B cell (primary cell): ENCODE results near the gene NFIC. TPM values are rescaled to one million over a fixed set of nuclear protein-coding genes. Genes with fewer than 3 reads are reported as not detected.

Experiments
- ATAC-seq: fragments of 200-7000 bp; cut with Tn5 transposase; one replicate; pipeline ENCODE4 v1.10.0; 2021; ENCODE audit warnings: low read depth, mild to moderate bottlenecking, moderate number of reproducible peaks, moderate library complexity
- CTCF ChIA-PET: fragments of 350-600 bp; sonication (Branson Sonifier 250); formaldehyde crosslinking; loops from one replicate; lab custom pipeline; 2021; ENCODE audit warnings: antibody characterized with exemption, inconsistent platforms; lab: Charles Lee
- POLR2A ChIA-PET: fragments of 350-600 bp; sonication (Branson Sonifier 250); formaldehyde crosslinking; loops from one replicate; lab custom pipeline; 2021; ENCODE audit warnings: antibody characterized with exemption; lab: Charles Lee
- DNase-seq: peaks from one replicate; pipeline ENCODE4 v3.0.0; 2013
- H2AFZ ChIP-seq: 2 replicates; pipeline ENCODE4 v1.6.1; 2012; ENCODE audit warnings: mild to moderate bottlenecking, low read depth, low read length; ENCODE audit not compliant: insufficient read depth, poor library complexity, severe bottlenecking
- H3K27ac ChIP-seq, 2 donors: 1 replicate in 1 of 2; 2 replicates in 1 of 2; pipeline ENCODE4 v1.5.1; 2012 to 2013; ENCODE audit warnings: low read length in 2 of 2, mild to moderate bottlenecking in 2 of 2, moderate library complexity in 1 of 2
- H3K27me3 ChIP-seq, 4 experiments: fragments of 200-600 bp in 1 of 4; sonication (generic) in 1 of 4; replicated peaks in 1 of 4; 1 replicate in 2 of 4; 2 replicates in 2 of 4; pipeline versions ENCODE4 v1.6.1 to v1.7.0; 2013 to 2016; ENCODE audit warnings: low read length in 3 of 4, mild to moderate bottlenecking in 2 of 4, mixed read lengths in 1 of 4, moderate library complexity in 1 of 4; ENCODE audit not compliant: insufficient read depth in 4 of 4, control insufficient read depth in 3 of 4; ENCODE audit errors: control extremely low read depth in 1 of 4
- H3K36me3 ChIP-seq, 2 experiments: replicated peaks in 1 of 2; 1 replicate in 1 of 2; 2 replicates in 1 of 2; pipeline versions ENCODE4 v1.6.1 to v1.7.1; 2013; ENCODE audit warnings: low read length in 1 of 2; ENCODE audit not compliant: insufficient read depth in 2 of 2, control insufficient read depth in 1 of 2; ENCODE audit errors: control extremely low read depth in 1 of 2, extremely low read depth in 1 of 2
- H3K4me1 ChIP-seq, 2 donors: fragments of 200-600 bp in 1 of 2; sonication (generic) in 1 of 2; 1 replicate in 1 of 2; 2 replicates in 1 of 2; pipeline versions ENCODE4 v1.5.1 to v1.6.1; 2013 to 2017; ENCODE audit warnings: low read length in 2 of 2; ENCODE audit not compliant: control insufficient read depth in 2 of 2, insufficient read depth in 2 of 2
- H3K4me2 ChIP-seq: replicated peaks from 2 replicates; pipeline ENCODE3; 2012; ENCODE audit warnings: mild to moderate bottlenecking, low read depth, low read length; ENCODE audit not compliant: poor library complexity, severe bottlenecking
- H3K4me3 ChIP-seq, 5 experiments: fragments of 200-600 bp in 1 of 5; sonication (generic) in 1 of 5; 1 replicate in 3 of 5; 2 replicates in 2 of 5; pipeline versions ENCODE4 v1.5.1 to v1.7.0; 2011 to 2016; ENCODE audit warnings: low read length in 4 of 5, mild to moderate bottlenecking in 4 of 5, low read depth in 2 of 5, control low read depth in 1 of 5, moderate library complexity in 1 of 5; ENCODE audit not compliant: insufficient read depth in 1 of 5; ENCODE audit errors: control extremely low read depth in 1 of 5, extremely low read depth in 1 of 5
- H3K79me2 ChIP-seq: fragments of 200-600 bp; sonication (generic); one replicate; pipeline ENCODE4 v1.6.0; 2016; ENCODE audit warnings: low read length; ENCODE audit not compliant: control insufficient read depth, insufficient read depth
- H3K9ac ChIP-seq: fragments of 200-600 bp; sonication (generic); 2 replicates; pipeline ENCODE4 v1.6.1; 2017; ENCODE audit warnings: mild to moderate bottlenecking, low read length, moderate library complexity
- H3K9me3 ChIP-seq, 3 donors: one replicate each; pipeline versions ENCODE4 v1.6.1 to v1.7.1; 2013; ENCODE audit warnings: low read length in 2 of 3; ENCODE audit not compliant: control insufficient read depth in 2 of 3, insufficient read depth in 1 of 3; ENCODE audit errors: control extremely low read depth in 1 of 3
- H4K20me1 ChIP-seq: 2 replicates; pipeline ENCODE4 v1.6.0; 2012; ENCODE audit warnings: mild to moderate bottlenecking, low read length; ENCODE audit not compliant: insufficient read depth, control insufficient read depth, poor library complexity, severe bottlenecking
- H3K27ac Mint-ChIP-seq: one replicate; pipeline ENCODE4 v1.8.0; 2021; ENCODE audit warnings: mixed read lengths
- H3K27me3 Mint-ChIP-seq: one replicate; pipeline ENCODE4 v1.8.0; 2021; ENCODE audit warnings: mixed read lengths
- H3K4me1 Mint-ChIP-seq: one replicate; pipeline ENCODE4 v1.8.0; 2021; ENCODE audit warnings: mixed read lengths
- H3K4me3 Mint-ChIP-seq: one replicate; pipeline ENCODE4 v1.8.0; 2021; ENCODE audit warnings: mixed read lengths
- H3K9me3 Mint-ChIP-seq: one replicate; pipeline ENCODE4 v1.8.0; 2022; ENCODE audit warnings: mixed read lengths; ENCODE audit not compliant: insufficient read depth
- EZH2 ChIP-seq: IDR thresholded peaks from 2 replicates; pipeline ENCODE4 v1.6.1; 2012; ENCODE audit warnings: borderline replicate concordance, low read depth, mild to moderate bottlenecking, moderate library complexity, low read length; ENCODE audit not compliant: insufficient read depth, poor library complexity, severe bottlenecking
- WGBS: methylation state at CpG from one replicate; pipeline ENCODE4 v1.1.5; 2013; ENCODE audit warnings: missing lambda C conversion rate; ENCODE audit not compliant: insufficient coverage; 5-methylcytosine and 5-hydroxymethylcytosine counted together
- intact Hi-C: fragments of 100-400 bp; cut with micrococcal nuclease; formaldehyde crosslinking; loops from one replicate; pipeline ENCODE4 v1.10.0; 2022
- polyA plus RNA-seq: library from polyadenylated mRNA; depleted of rRNA; stranded (reverse); fragments of >200 nt; gene quantifications from 2 replicates; pipeline ENCODE4 v1.2.3, GENCODE V29; 2012
- total RNA-seq, 2 donors: library from RNA; stranded (reverse); fragments of 120-200 nt in 1 of 2; gene quantifications; 1 replicate in 1 of 2; 2 replicates in 1 of 2; pipeline versions ENCODE4 v1.2.3 to v1.2.4, GENCODE V29; 2013 to 2022
- TF ChIP-seq, protein P1 (sequence below): fragments of 200-600 bp; IDR thresholded peaks from one replicate; pipeline ENCODE4 v1.8.0; 2022; ENCODE audit warnings: antibody characterized with exemption, mild to moderate bottlenecking

Gene NFIC
- total and polyA plus RNA-seq, 2 donors (not counting 1 experiment from before 2014, with no cell fraction given): 3.8 to 23.6 TPM

DNA sequence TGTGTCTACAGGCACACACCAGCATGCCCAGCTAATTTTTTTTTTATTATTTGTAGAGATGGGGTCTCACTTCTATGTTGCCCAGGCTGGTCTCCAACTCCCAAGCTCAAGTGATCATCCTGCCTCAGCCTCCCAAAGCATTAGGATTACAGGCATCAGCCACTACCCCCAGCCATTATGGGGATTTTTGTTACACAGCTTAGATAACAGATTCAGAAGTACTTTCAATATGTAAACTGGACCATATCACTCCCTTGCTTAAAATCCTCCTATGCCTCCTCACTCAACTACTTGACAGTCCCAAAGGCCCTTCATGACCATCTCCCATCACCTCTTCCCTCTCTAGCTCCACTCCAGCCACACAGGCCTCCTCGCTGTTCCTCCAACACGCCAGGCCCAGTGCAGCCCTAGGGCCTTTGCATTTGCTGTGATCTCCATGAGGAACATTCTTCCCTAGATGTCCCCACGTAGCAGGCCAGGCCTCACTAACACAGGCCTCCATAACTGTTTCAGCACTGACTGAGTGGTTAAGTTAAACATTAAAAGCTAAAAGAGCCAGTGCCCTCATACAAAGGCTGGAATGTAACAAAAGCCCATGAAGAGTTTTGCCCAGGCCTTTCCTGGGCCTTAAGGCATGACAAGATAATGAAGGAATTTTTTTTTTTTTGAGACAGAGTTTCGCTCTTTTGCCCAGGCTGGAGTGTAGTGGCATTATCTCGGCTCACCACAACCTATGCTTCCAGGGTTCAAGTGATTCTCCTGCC lies 131.6 kb downstream of the NFIC start:
- Histone ChIP-seq H4K20me1 (no peaks in the 10 kb centered on the region), H3K4me2 (no peak overlapping the region), H3K27ac (no peak overlapping the region), H3K9ac (no peak overlapping the region), H2AFZ (no peak overlapping the region), H3K9me3 (no peaks in the 10 kb centered on the region), H3K4me1 (peaks cover 10 to 15% of the 10 kb centered on the region in 2 donors), H3K4me3 (no peak overlapping the region), H3K36me3 (peaks cover 0 to 26% of the 10 kb centered on the region in 2 experiments), H3K79me2 (peaks cover 36% of the 10 kb centered on the region), H3K27me3 (no peaks in the 10 kb centered on the region)
- H3K4me1 Mint-ChIP-seq: peaks cover 18% of the 10 kb centered on the region
- H3K27me3 Mint-ChIP-seq: no peaks in the 10 kb centered on the region
- intact Hi-C loops: no loop called here
- ATAC-seq (no peak), DNase-seq (no peak)
- no peak overlapping the region for H3K4me3 Mint-ChIP-seq
- H3K9me3 Mint-ChIP-seq: no peaks in the 10 kb centered on the region
- ChIA-PET CTCF (no interaction called here), POLR2A (interaction anchor here (0.7 kb wide), 1 partner anchor 63 kb away, joined by 4 read pairs; no protein-coding TSS in a partner anchor)
- TF ChIP-seq, protein P1, sequence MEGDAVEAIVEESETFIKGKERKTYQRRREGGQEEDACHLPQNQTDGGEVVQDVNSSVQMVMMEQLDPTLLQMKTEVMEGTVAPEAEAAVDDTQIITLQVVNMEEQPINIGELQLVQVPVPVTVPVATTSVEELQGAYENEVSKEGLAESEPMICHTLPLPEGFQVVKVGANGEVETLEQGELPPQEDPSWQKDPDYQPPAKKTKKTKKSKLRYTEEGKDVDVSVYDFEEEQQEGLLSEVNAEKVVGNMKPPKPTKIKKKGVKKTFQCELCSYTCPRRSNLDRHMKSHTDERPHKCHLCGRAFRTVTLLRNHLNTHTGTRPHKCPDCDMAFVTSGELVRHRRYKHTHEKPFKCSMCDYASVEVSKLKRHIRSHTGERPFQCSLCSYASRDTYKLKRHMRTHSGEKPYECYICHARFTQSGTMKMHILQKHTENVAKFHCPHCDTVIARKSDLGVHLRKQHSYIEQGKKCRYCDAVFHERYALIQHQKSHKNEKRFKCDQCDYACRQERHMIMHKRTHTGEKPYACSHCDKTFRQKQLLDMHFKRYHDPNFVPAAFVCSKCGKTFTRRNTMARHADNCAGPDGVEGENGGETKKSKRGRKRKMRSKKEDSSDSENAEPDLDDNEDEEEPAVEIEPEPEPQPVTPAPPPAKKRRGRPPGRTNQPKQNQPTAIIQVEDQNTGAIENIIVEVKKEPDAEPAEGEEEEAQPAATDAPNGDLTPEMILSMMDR: no peak
- TF ChIP-seq EZH2: no peak
- H3K27ac Mint-ChIP-seq: no peak overlapping the region
- 100% methylated on average over 3 of the region's 5 CpGs for WGBS
